ENCODE results near the gene VGLL2. TPM values are rescaled to one million over a fixed set of nuclear protein-coding genes. Genes with fewer than 3 reads are reported as not detected.

Gene VGLL2
- total RNA-seq, 2 donors from 2014 or later: not detected

DNA sequence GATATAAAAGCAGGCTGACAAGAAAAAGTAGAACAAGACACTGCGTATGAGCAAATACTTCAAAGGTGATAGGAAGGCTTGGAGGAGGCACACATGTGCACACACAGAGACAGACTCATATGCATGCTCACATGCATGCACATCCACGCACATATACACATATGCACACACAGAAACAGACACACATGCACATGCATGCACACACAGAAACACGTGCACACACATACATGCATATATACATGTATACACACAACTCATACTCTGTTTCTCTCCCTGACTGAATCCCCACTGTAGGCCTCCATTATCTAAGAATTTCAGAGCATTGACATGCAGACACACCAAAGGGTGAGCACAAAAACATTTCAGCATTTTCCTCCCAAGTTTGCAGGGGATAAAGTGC, 43.7 kb downstream of the VGLL2 start:
- no peaks in the 10 kb centered on the region for H3K9me3 Mint-ChIP-seq
- H3K36me3 Mint-ChIP-seq (ENCODE audit: insufficient read depth in 2 of 2): no peaks in the 10 kb centered on the region
- H3K4me1 Mint-ChIP-seq (ENCODE audit: low read depth): no peaks in the 10 kb centered on the region
- peaks cover 19% of the 10 kb centered on the region for H3K27me3 Mint-ChIP-seq (ENCODE audit: low read depth)
- DNase-seq (no peak), ATAC-seq (replicated peaks in 1 of 2) (no peak)
- no peak overlapping the region for H3K27ac Mint-ChIP-seq
- H3K4me3 Mint-ChIP-seq: no peak overlapping the region

DNA sequence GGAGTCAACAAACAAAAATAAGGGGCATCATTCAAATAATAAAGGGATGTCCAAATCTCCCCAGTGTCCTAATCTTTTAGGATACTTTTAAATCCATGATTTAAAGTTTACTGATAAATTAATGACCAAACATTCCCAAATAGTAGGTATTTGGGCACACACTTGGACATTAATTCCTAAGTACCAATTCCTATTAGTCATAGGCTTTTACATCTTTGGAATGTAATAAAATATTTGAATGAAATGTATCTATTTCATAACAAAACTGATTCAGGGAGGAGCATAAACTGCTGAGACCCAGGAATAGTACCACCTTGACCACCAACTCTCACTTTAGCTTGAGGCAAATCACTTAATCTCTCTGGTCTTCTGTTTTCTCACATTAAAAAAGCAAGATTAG, 44.3 kb downstream of the VGLL2 start:
- no peaks in the 10 kb centered on the region for H3K36me3 Mint-ChIP-seq (ENCODE audit: insufficient read depth in 2 of 2)
- H3K4me3 Mint-ChIP-seq: no peak overlapping the region
- DNase-seq (no peak), ATAC-seq (replicated peaks in 1 of 2) (no peak)
- no peaks in the 10 kb centered on the region for H3K4me1 Mint-ChIP-seq (ENCODE audit: low read depth)
- peaks cover 19% of the 10 kb centered on the region for H3K27me3 Mint-ChIP-seq (ENCODE audit: low read depth)
- H3K27ac Mint-ChIP-seq: no peak overlapping the region
- no peaks in the 10 kb centered on the region for H3K9me3 Mint-ChIP-seq

DNA sequence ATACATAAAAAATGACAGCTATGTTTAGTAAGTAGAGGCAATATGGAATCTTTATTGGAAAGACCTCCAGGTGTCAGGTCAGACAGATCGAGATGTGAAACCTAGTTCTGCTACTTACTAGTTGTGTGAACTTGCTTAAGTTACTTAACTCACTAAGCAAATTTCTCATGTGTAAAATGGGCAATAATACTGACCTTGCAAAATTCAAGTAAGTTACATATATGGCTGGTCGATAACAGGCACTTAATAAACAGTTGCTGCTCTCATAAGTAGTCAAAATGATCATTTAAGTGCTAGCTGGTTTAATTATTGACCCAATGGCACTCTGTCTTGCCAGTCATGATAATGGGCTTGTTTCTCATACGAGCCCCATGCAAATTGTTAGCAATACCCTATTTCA, 46.0 kb downstream of the VGLL2 start:
- H3K27me3 Mint-ChIP-seq (ENCODE audit: low read depth): peaks cover 21% of the 10 kb centered on the region
- H3K27ac Mint-ChIP-seq: no peak overlapping the region
- DNase-seq (no peak), ATAC-seq (replicated peaks in 1 of 2) (no peak)
- no peaks in the 10 kb centered on the region for H3K9me3 Mint-ChIP-seq
- H3K4me1 Mint-ChIP-seq (ENCODE audit: low read depth): no peaks in the 10 kb centered on the region
- no peaks in the 10 kb centered on the region for H3K36me3 Mint-ChIP-seq (ENCODE audit: insufficient read depth in 2 of 2)
- H3K4me3 Mint-ChIP-seq: no peak overlapping the region

DNA sequence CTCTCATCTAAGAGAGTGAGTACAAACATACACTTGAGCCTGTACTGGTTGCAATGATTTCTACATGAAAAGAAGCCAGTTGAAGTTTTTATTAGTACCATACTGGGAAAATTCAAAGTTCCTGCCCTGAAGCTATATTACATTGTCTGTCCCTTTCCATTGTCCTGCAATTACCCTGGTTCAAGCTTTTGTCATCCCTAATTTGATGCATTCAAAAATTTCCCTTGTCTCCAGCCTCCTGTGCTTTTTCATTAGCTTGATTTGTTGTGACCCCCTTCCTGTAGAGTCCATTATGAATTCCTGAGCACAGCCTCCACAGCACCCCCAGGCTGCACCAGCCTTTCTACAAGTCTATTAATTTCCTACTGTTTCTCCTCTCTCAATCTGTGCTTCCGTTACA, 46.4 kb downstream of the VGLL2 start:
- H3K4me3 Mint-ChIP-seq: no peak overlapping the region
- no peaks in the 10 kb centered on the region for H3K9me3 Mint-ChIP-seq
- no peaks in the 10 kb centered on the region for H3K4me1 Mint-ChIP-seq (ENCODE audit: low read depth)

DNA sequence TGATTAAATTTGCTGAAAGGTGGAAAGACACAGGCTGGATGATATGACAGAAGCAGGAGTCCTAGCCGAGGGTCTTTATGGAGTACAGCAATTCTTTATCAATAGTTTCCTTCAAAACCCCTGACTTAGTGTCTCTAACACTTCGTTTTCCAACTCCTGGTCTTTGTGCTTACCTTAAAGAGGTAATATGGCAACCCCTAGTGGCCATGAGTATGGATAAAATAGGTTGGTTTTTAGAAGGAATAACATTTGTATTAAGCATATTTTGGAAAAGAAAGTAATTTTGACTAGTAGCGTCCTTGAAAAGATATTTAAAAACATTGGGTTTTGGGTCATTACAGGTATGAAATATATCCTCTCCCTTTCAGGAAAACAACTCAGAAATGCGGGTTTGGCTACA, 51.9 kb downstream of the VGLL2 start:
- Mint-ChIP-seq H3K9me3 (no peaks in the 10 kb centered on the region), H3K27me3 (ENCODE audit: low read depth) (peaks cover 11% of the 10 kb centered on the region), H3K4me3 (no peak overlapping the region), H3K4me1 (ENCODE audit: low read depth) (no peaks in the 10 kb centered on the region), H3K36me3 (ENCODE audit: insufficient read depth in 2 of 2) (no peaks in the 10 kb centered on the region), H3K27ac (no peak overlapping the region)
- DNase-seq (no peak), ATAC-seq (replicated peaks in 1 of 2) (no peak)

More for the DNA sequence above, 46.4 kb downstream of the VGLL2 start:
- DNase-seq (no peak), ATAC-seq (replicated peaks in 1 of 2) (no peak)
- H3K27ac Mint-ChIP-seq: no peak overlapping the region
- H3K27me3 Mint-ChIP-seq (ENCODE audit: low read depth): peaks cover 25% of the 10 kb centered on the region
- H3K36me3 Mint-ChIP-seq (ENCODE audit: insufficient read depth in 2 of 2): no peaks in the 10 kb centered on the region

Other genes with a start within 250 kb of the VGLL2 start
- gene ROS1, start 160.4 kb downstream of the VGLL2 start, total RNA-seq: not detected
- gene DCBLD1, start 217.1 kb downstream of the VGLL2 start, total RNA-seq: 1 to 10 TPM; 2.9 to 3.4 TPM